HG03457 (cell line): Measurements from ENCODE around the gene TSPAN15.

Source experiments
- ATAC-seq: cut with Tn5 transposase; IDR thresholded peaks from one replicate; pipeline ENCODE4 v1.9.1; 2021; ENCODE audit warnings: moderate number of reproducible peaks; ENCODE audit not compliant: unreplicated experiment

TSPAN15 gene

GRCh38 chr10:69499726-69500689 lies 48.7 kb downstream of the TSPAN15 start:
- no peak for ATAC-seq

DNA sequence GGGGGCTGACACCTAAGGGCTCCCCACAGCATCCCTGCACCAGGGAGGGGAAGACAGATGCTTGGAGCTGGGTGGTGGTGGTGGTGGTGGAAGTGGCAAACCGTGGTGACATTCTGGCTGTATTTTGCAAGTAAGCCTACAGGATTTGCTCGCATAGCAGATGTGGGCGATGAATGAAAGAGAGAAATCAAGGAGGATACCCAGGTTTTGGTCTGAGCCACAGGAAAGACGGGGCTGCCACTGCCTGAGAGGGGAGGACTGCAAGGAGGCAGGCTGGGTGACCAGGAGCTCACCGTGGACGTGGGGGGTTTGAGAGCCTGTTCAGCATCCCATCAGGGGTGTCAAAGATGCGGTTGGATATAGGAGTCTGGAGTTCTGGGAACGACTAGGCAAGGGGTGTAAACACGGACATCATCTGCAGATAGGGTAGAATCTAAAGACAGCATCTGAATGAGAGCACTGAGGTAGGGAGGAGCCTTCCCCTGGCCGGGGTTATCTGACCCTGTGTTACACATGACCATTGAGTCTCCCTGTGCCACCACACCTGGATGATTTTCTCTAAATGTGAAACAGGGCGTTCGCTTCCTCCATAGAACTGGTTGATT lies 49.7 kb downstream of the TSPAN15 start:
- ATAC-seq = no peak

DNA sequence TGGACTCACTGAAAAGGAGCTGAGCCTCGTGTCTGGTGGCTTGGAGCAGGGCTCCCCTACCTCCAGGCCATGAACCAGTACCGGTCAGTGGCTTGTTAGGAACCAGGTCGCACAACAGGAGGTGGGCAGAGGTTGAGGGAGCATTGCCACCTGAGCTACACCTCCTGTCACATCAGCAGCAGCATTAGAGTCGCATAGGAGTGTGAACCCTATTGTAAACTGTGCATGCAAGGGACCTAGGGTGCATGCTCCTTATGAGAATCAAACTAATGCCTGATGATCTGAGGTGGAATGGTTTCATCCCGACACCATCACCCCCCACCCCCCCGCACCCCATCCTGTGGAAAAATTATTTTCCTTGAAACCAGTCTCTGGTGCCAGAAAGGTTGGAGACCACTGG lies 50.4 kb downstream of the TSPAN15 start:
- no peak for ATAC-seq

GRCh38 chr10:69502589-69502988 lies 51.3 kb downstream of the TSPAN15 start:
- ATAC-seq = no peak

GRCh38 chr10:69503001-69503895 lies 52.0 kb downstream of the TSPAN15 start:
- no peak for ATAC-seq

- ATAC-seq = no peak
Observed at GRCh38 chr10:69503896-69504265, 52.6 kb downstream of the TSPAN15 start.

DNA sequence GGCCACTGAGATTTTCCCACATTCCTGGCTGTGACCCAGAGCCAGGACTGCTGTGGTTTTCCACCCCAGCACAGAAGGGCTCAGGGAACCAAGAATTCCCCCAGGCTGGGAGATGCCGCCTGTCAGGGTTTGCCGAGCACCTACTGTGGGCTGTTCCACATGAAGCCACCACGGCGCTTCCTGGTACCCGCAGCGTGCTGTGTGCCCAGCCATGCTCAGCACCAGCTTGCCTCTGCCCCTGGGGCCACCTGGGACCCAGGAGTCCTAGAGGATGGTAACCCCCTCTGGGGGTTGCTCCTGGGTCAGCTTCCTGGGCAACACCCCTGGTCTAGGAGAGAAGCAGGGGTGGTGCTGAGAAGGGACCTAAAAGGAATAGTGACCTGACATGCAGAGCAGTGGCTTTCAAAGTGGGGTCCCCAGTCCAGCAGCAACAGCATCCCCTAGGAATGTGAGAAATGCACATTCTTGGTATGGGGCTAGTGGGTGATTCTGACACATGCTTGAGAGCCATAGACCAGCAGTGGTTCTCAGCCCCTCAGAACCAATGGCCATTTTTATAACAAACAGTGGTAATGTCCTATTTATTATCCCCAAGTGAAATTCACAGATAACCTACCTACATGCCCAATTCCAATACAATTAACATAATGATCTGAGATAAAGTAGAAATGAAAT lies 53.4 kb downstream of the TSPAN15 start:
- ATAC-seq = no peak

GRCh38 chr10:69505636-69506318 lies 54.5 kb downstream of the TSPAN15 start:
- no peak for ATAC-seq

DNA sequence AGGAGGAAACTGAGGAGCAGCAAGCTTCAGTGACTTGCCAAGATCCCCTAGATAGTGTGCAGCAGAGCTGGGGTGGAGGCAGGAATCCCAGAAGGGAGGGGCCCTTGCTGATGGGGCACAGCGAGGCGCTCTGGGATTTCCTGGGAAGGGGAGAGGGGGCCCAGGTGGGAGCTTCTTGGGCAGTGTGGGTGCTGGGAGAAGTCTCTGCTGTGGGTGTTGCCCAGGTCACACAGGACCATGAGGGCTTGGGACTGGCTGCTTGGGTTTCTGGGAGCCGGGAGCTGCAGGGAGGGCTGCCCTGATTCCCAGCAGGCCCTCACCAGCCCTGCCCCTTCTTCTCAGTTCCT lies 55.2 kb downstream of the TSPAN15 start:
- ATAC-seq = no peak

DNA sequence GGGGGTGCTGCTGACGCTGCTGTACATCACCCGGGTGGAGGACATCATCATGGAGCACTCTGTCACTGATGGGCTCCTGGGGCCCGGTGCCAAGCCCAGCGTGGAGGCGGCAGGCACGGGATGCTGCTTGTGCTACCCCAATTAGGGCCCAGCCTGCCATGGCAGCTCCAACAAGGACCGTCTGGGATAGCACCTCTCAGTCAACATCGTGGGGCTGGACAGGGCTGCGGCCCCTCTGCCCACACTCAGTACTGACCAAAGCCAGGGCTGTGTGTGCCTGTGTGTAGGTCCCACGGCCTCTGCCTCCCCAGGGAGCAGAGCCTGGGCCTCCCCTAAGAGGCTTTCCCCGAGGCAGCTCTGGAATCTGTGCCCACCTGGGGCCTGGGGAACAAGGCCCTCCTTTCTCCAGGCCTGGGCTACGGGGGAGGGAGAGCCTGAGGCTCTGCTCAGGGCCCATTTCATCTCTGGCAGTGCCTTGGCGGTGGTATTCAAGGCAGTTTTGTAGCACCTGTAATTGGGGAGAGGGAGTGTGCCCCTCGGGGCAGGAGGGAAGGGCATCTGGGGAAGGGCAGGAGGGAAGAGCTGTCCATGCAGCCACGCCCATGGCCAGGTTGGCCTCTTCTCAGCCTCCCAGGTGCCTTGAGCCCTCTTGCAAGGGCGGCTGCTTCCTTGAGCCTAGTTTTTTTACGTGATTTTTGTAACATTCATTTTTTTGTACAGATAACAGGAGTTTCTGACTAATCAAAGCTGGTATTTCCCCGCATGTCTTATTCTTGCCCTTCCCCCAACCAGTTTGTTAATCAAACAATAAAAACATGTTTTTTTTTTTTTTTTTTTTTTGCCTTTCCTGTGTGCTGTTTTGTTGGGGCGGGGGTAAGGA lies 55.8 kb downstream of the TSPAN15 start:
- ATAC-seq = no peak

- ATAC-seq = no peak
Observed at GRCh38 chr10:69508738-69509340, 57.6 kb downstream of the TSPAN15 start.

DNA sequence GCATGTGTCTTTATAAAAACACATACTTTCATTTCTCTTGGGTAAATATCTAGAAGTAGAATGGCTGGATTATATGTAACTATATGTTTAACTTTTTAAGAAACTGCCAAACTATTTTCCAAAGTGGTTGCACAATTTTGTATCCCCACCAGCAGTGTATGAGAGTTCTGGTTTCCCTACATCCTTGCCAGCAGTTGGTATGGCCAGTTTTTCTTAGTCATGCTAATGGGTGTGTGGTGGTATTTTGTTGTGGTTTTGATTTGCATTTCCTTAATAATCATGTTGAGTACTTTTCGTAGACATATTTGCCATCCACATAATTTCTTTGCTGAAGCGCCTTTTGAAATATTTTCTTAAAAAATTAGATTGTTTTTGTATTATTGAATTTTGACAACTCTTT lies 61.6 kb downstream of the TSPAN15 start:
- no peak for ATAC-seq

DNA sequence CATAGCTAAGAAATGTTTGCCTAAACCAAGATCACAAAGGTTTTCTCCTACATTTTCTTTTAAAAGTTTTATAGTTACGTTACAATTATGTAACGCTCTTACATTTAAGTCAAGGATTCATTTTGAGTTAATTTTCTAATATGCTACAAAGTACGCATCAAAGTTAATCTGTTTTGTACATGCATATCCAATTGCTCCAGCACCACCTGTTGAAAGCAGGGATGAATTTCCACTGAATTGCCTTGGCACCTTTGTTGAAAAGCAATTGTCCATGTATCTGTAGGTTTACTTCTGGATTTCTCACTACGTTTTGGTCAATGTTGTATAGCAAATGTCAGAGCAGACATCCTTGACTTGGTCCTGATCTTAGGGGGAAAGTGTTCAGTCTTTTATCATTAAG lies 62.4 kb downstream of the TSPAN15 start:
- no peak for ATAC-seq

DNA sequence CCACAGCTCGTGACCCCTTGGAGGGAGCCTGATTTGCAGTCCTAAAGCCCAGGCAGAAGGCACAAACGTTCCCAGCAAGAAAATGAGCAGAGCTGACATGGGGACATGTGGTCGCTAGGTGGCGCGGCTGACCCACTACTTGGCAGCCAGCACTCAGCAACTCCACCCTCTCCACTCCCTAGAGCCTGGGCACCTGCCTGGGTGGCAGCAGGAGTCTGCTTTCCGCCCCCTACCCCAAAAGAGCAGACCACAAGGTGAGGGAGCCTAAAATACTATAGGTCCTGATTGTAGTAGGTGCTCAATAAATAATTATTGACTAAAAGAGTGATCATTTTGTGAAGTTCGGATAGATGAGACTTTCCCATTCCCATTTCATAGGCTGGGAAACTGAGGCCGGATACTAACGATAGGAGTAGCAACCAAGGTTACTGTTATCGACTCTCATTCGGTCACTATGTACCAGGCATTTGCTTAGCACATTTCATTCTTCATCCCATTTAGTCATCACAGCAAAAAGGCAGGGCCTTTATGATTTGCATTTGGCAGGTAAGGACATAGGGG lies 64.5 kb downstream of the TSPAN15 start:
- ATAC-seq = no peak

DNA sequence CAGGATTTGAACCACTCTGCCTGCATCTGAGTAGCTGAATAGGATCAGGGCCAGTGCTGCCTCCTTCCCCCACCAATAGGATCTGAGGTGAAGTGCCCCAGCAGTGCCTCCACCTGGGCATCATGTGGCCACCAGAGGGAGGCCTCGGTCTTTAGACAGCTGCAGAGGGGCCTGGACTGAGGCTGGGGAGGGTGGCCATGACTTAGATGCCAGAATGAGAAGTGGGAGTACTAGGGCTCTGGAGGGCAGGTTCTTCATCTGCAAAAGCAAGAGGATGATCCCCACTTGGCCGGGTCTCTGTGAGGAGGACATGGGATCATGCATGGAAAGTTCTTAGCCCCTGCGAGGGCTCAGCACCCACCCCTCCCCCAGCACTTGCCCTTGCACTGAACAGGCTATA lies 65.1 kb downstream of the TSPAN15 start:
- ATAC-seq = no peak

GRCh38 chr10:69516796-69517195 lies 65.5 kb downstream of the TSPAN15 start:
- ATAC-seq = no peak

DNA sequence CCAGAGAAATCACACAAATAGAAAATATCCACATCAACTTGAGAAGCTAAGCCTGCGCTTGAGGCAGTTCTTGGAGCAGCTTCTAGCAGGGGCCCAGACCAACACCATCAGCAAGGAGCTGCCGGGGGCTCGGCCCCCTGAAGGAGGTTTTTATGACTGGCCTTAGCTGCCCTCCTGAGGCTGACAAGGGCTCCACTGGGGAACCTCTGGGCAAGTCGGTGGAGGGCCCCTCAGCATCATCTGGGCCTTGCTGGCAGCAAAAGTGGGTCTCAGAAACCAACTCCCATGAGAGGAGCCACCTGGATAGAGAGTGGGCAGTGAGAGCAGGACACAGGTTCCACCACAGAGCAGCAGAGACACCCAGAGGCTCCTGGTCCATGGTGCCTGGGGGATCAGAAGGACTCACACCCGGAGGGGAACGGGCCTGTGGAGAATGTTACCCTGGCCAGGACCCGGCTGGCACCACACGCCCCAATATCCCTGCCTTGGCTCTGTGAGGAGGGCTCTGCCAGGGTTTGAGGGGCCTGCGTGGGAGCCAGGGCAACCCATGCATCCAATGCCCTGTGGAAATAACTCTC lies 66.1 kb downstream of the TSPAN15 start:
- no peak for ATAC-seq

- ATAC-seq = no peak
Observed at GRCh38 chr10:69527961-69528360, 76.7 kb downstream of the TSPAN15 start.
